Inflammatory macrophage (primary cell): ENCODE measurements around the gene KAT2B.
A peak's percentile ranks its signal among the peaks of the same experiment; 100 is the strongest.
"Not testable (repeated sequence)": the region's sequence is repeated elsewhere in the genome, so short reads cannot be mapped to it uniquely, and the experiment has no call there.

Experiments used
- DNase-seq, 2 donors: peaks; one replicate each; pipeline ENCODE4 v3.0.0-alpha.2; 2020 to 2022

Gene KAT2B

GRCh38 chr3:20042331-20042730, 2.1 kb downstream of the KAT2B start:
- DNase-seq = no peak

GRCh38 chr3:20043396-20043795, 3.1 kb downstream of the KAT2B start:
- peak; percentile 47 to 63 for DNase-seq

- DNase-seq = no peak
Measured at GRCh38 chr3:20043825-20044224, 3.6 kb downstream of the KAT2B start.

GRCh38 chr3:20045141-20045540, 4.9 kb downstream of the KAT2B start:
- not testable (repeated sequence) for DNase-seq

- DNase-seq = no peak
Measured at GRCh38 chr3:20046556-20046955, 6.3 kb downstream of the KAT2B start.

- no peak for DNase-seq
Measured at GRCh38 chr3:20047341-20047779, 7.1 kb downstream of the KAT2B start.

GRCh38 chr3:20047976-20048883, 8.0 kb downstream of the KAT2B start:
- peak in 1 of 2 donors; percentile 21 for DNase-seq

- DNase-seq = no peak
Measured at GRCh38 chr3:20051123-20051806, 11.0 kb downstream of the KAT2B start.

GRCh38 chr3:20052851-20053250, 12.6 kb downstream of the KAT2B start:
- no peak for DNase-seq

GRCh38 chr3:20054549-20054987, 14.3 kb downstream of the KAT2B start:
- peak; percentile 65 to 71 for DNase-seq

- DNase-seq = no peak
Measured at GRCh38 chr3:20055020-20055775, 15.0 kb downstream of the KAT2B start.

- no peak for DNase-seq
Measured at GRCh38 chr3:20055842-20056241, 15.6 kb downstream of the KAT2B start.

GRCh38 chr3:20056725-20057611, 16.7 kb downstream of the KAT2B start:
- DNase-seq = no peak

- DNase-seq = no peak
Measured at GRCh38 chr3:20057612-20058180, 17.4 kb downstream of the KAT2B start.

GRCh38 chr3:20059929-20060328, 19.7 kb downstream of the KAT2B start:
- DNase-seq = no peak

- DNase-seq = peak; percentile 63 to 90
Measured at GRCh38 chr3:20060974-20061685, 20.9 kb downstream of the KAT2B start.

- no peak for DNase-seq
Measured at GRCh38 chr3:20062996-20063395, 22.8 kb downstream of the KAT2B start.

GRCh38 chr3:20064387-20064786, 24.1 kb downstream of the KAT2B start:
- DNase-seq = no peak

GRCh38 chr3:20064796-20065564, 24.7 kb downstream of the KAT2B start:
- DNase-seq = no peak

- DNase-seq = no peak
Measured at GRCh38 chr3:20066079-20066478, 25.8 kb downstream of the KAT2B start.
